Mucosa of stomach (tissue), 1 donor: Measurements from ENCODE around the gene BRAF.
A peak's percentile ranks its signal among the peaks of the same experiment; 100 is the strongest.
"Not testable (repeated sequence)": the region's sequence is repeated elsewhere in the genome, so short reads cannot be mapped to it uniquely, and the experiment has no call there.

Experiments used
- H3K27me3 ChIP-seq: one replicate; pipeline ENCODE4 v1.7.0; 2013; ENCODE audit warnings: mild to moderate bottlenecking, low read length; ENCODE audit not compliant: control insufficient read depth, insufficient read depth
- H3K36me3 ChIP-seq: one replicate; pipeline ENCODE4 v1.7.0; 2013; ENCODE audit warnings: low read length; ENCODE audit not compliant: control insufficient read depth, insufficient read depth
- H3K4me1 ChIP-seq: one replicate; pipeline ENCODE4 v1.7.0; 2013; ENCODE audit warnings: mild to moderate bottlenecking, low read length; ENCODE audit not compliant: control insufficient read depth, insufficient read depth
- H3K4me3 ChIP-seq: one replicate; pipeline ENCODE4 v1.7.0; 2013; ENCODE audit warnings: low read length
- H3K9ac ChIP-seq: one replicate; pipeline ENCODE4 v1.7.0; 2013; ENCODE audit warnings: mild to moderate bottlenecking, low read length, moderate library complexity
- H3K9me3 ChIP-seq: one replicate; pipeline ENCODE4 v1.7.0; 2013; ENCODE audit warnings: mild to moderate bottlenecking, low read length, moderate library complexity; ENCODE audit not compliant: control insufficient read depth
- donor health status: Pancreatic carcinoma.

Gene BRAF

DNA sequence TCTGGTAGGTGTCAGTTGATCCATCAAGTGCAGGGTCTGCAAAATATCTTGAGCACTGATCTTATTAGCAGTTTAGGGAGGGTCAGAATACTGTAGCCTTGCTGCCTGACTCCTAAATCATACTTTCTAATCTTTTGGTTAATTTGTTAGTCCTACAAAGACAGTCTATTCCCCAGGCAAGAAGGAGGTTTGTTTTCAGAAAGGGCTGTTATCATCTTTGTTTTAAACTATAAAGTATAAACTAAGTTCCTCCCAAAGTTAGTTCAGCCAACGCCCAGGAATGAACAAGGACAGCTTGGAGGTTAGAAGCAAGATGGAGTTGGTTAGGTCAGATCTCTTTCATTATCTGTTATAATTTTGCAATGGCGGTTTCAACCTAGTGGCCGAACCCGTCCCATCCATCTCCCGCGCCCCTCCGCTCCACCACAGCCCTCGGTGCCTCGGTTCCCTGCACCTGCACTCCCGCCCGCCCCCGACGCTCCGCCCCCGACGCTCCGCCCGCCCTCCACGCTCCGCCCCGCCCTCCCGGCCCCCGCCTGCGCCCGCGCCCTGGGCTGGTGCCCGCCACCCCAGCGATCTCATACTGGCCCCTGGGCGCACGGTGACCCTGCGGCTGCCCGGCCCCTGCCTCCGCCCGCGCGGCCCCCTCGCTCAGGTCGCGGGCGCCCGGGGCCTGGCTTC, 252.2 kb downstream of the BRAF start, which contains the start of gene ADCK2:
ADCK2 (plus strand) TSS at position 564 of the 681 bp plus-strand sequence. CDS start 386 bp downstream, outside the sequence.
- Histone ChIP-seq H3K36me3 (no peaks in the 10 kb centered on the region), H3K9ac (peak within 1 kb of the TSS; percentile 82), H3K4me1 (peaks cover 22% of the 10 kb centered on the region), H3K9me3 (no peaks in the 10 kb centered on the region), H3K4me3 (peak within 1 kb of the TSS; percentile 66), H3K27me3 (no peaks in the 10 kb centered on the region)

DNA sequence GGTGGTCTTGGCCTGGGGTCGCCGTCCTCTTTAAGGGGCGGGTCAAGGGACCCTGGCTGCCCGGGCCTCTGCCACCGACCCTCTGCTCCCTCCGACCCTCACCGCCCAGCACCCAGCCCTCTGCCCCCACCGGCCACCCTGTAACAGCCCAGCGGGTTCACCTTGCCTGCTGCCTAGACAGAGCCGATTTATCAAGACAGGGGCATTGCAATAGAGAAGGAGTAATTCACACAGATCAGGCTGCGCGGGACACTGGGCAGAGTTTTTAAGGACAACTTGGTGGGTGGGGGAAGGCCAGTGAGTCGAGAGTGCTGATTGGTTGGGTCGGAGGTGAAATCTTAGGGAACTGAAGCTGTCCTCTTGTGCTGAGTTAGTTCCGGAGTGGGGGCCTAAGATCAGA, 252.8 kb downstream of the BRAF start:
- peaks cover 22% of the 10 kb centered on the region for H3K4me1 ChIP-seq
- no peaks in the 10 kb centered on the region for H3K36me3 ChIP-seq
- H3K9ac ChIP-seq, result no peak overlapping the region
- no peak overlapping the region for H3K4me3 ChIP-seq
- H3K27me3 ChIP-seq, result no peaks in the 10 kb centered on the region
- no peaks in the 10 kb centered on the region for H3K9me3 ChIP-seq

DNA sequence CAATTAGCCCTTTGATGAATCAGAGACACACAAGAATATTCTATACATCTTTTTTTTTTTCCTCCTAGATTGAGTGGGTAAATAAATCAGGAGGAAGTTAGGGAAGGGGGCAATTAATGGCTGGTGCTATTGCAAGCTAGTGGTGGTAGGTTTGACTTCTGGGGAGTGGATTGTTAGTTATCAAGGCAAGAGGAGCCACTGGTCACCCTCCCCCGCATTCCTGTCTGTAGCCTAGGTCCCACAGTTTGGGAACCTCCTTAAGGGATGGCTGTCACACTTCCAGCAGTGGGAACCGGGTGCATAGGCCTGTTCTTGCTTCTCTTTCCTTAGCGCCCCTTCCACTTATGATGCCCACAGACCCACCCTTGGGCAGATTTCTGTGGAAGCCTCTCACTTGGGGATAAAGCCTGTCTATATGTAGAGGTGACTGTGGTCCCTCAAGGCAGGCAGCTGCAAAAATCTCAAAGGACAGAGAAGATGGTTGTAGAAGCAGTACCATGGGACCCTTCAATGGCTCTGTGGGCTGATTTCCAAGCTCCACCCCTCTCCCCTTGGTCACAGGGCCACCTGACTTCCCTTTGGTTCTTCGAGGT, 254.3 kb downstream of the BRAF start:
- no peaks in the 10 kb centered on the region for H3K27me3 ChIP-seq

DNA sequence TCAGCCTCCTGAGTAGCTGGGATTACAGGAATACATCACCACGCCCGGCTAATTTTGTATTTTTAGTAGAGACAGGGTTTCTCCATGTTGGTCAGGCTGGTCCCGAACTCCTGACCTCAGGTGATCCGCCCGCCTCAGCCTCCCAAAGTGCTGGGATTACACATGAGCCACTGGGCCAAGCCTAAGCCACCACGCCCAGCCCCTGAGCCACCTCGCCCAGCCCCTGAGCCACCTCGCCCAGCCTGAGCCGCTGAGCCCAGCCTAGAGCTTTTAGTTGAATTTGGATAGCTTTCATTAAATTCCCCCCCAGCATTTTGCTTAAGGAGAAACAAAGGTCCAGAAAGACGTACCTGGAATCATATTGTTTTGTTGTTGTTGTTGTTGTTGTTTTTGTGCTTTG, 254.9 kb downstream of the BRAF start:
- H3K36me3 ChIP-seq, H3K27me3 ChIP-seq, H3K9ac ChIP-seq, H3K9me3 ChIP-seq, H3K4me3 ChIP-seq: not testable (repeated sequence)
- peaks cover 21% of the 10 kb centered on the region for H3K4me1 ChIP-seq

More for the DNA sequence above, 254.3 kb downstream of the BRAF start:
- H3K9ac ChIP-seq, result no peak overlapping the region
- no peaks in the 10 kb centered on the region for H3K36me3 ChIP-seq
- H3K4me3 ChIP-seq, result no peak overlapping the region
- H3K9me3 ChIP-seq, result no peaks in the 10 kb centered on the region
- peaks cover 22% of the 10 kb centered on the region for H3K4me1 ChIP-seq

DNA sequence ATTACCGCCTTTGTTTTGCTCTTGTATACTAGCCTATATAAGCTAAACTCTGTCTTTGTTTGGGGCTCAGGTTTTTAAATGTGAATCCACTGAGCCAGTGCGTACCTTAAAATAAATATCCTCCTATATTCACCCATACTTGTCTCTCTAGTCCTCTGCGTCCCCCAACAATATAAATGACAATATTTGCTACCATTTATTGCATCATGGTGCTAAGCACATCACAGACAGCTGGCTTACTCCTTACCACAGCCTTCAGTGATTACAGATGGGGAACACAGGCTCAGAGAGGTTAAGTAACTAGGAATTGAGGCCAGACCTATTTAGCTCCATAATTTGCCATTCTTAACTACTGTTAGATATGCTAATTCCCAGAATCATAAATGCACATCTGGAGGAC, 255.4 kb downstream of the BRAF start:
- no peaks in the 10 kb centered on the region for H3K9me3 ChIP-seq
- peaks cover 16% of the 10 kb centered on the region for H3K4me1 ChIP-seq
- no peak overlapping the region for H3K9ac ChIP-seq
- no peaks in the 10 kb centered on the region for H3K36me3 ChIP-seq
- H3K4me3 ChIP-seq, result no peak overlapping the region
- H3K27me3 ChIP-seq, result no peaks in the 10 kb centered on the region
